OCI-LY1 (cell line): ENCODE measurements around the gene DPH1.

ENCODE experiments used
- EZH2 ChIP-seq: fragments of 200-600 bp; sonication (generic), shearing (Covaris generic); IDR thresholded peaks from 2 replicates; pipeline ENCODE4 v1.8.0; 2017; ENCODE audit warnings: borderline replicate concordance, mixed run types, mild to moderate bottlenecking, antibody characterized with exemption, low read length, moderate library complexity, mixed read lengths
- TF ChIP-seq, protein P1 (sequence below): fragments of 200-600 bp; sonication (generic), shearing (Covaris generic); IDR thresholded peaks from 2 replicates; pipeline ENCODE4 v1.5.1; 2017; ENCODE audit warnings: mild to moderate bottlenecking, antibody characterized with exemption, low read length, moderate library complexity, mixed read lengths

DNA sequence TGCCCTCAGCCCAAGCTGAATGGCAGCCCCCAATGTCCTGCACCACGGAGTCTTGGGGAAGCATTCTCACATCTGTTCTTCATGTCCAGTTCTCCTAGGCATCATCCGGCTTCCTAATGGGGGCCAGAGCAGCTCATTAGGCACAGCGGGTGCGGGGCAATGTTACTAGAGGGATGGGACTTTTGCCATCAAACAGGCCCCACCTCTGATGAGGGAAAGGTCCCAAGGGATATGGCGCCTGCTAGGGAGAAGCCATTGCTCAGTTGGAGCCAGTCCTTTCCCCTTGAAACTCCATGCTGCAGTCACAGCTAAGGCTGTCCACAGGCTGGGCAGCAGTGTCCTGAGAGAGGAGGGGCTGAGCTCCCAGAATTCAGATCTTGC is 1.7 kb upstream of the DPH1 start:
- TF ChIP-seq, protein P1, sequence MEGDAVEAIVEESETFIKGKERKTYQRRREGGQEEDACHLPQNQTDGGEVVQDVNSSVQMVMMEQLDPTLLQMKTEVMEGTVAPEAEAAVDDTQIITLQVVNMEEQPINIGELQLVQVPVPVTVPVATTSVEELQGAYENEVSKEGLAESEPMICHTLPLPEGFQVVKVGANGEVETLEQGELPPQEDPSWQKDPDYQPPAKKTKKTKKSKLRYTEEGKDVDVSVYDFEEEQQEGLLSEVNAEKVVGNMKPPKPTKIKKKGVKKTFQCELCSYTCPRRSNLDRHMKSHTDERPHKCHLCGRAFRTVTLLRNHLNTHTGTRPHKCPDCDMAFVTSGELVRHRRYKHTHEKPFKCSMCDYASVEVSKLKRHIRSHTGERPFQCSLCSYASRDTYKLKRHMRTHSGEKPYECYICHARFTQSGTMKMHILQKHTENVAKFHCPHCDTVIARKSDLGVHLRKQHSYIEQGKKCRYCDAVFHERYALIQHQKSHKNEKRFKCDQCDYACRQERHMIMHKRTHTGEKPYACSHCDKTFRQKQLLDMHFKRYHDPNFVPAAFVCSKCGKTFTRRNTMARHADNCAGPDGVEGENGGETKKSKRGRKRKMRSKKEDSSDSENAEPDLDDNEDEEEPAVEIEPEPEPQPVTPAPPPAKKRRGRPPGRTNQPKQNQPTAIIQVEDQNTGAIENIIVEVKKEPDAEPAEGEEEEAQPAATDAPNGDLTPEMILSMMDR = no peak
- no peak for TF ChIP-seq EZH2
